ENCODE measurements around the gene CALM3. TPM values are rescaled to one million over a fixed set of nuclear protein-coding genes. Genes with fewer than 3 reads are reported as not detected.

Gene CALM3
- polyA plus RNA-seq, 1 of the 3 experiments (the other 2 are of a cell fraction), result 495 TPM

DNA sequence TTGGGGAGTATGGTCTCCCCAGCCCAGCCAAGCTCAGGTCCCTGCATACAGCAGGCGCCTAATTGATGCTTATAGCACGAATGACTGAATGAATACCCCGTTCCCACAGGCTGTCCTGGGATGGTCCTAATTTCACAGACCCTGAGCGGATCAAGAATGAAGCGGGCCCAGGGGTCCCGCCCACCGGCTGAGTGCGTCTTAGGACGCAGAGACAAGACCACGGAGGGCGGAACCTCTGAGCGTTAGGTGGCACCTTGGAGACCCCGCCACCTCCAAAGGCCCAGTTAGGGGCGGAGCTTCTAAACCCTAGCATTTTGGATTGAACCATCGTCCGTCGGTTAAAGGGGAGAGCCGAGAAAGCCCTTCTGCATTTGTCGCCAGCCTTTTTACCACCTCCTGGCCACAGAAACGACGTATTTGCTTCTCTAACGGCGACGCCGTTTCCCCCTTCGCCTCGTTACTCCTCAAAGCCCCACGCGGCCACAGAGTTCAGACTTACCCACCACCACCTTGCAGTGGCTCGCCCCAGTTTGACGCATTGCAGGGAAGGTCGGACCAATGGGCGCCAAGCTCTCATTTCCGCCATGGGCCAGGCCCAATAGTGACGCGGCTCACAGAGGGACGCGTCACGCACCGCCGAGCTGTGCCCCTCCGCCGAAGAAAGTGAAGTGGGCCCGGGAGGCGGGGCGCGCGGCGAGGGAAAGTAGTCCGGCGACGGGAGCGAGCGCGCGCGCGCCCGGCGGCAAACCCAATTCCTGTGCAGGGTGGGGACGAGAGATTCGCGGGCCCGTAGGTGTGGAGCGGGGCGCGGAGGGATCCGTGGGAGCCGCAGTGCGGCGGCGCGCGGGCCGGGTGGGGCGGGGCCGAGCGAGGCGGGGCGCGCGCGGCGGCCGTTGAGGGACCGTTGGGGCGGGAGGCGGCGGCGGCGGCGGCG lies 479 bp upstream of the CALM3 start:
- peak overlapping the region; percentile 88 for H2AFZ ChIP-seq (ENCODE audit: low read depth)
- DNase-seq, result peak; percentile 96
- no peaks in the 10 kb centered on the region for H3K9me2 ChIP-seq
- POLR2A ChIA-PET, result interaction anchor here (0.6 to 2.6 kb wide), 10 partner anchors 11 to 513 kb away, joined by 3 to 11 read pairs (median 5); partner anchors contain the start of genes DACT3 and ZC3H4
- peak overlapping the region; percentile 94 to 100 for H3K27ac ChIP-seq (ENCODE audit: low read depth in 2 of 2, low read length in 1 of 2)
- H3K4me2 ChIP-seq, result peak overlapping the region; percentile 69
- no peaks in the 10 kb centered on the region for H3K27me3 ChIP-seq (ENCODE audit: insufficient read depth)
- no peaks in the 10 kb centered on the region for H3F3A ChIP-seq (replicated peaks; ENCODE audit: insufficient read depth)
- WGBS (ENCODE audit: low lambda C conversion rate), result 1% methylated on average over 40 of the region's 93 CpGs
- peaks cover 0 to 3% of the 10 kb centered on the region in 2 experiments for H3K36me3 ChIP-seq (replicated peaks in 1 of 2; ENCODE audit: control insufficient read depth in 1 of 2, insufficient read depth in 2 of 2, low read length in 1 of 2)
- H4K20me1 ChIP-seq (ENCODE audit: insufficient read depth), result peaks cover 33% of the 10 kb centered on the region
- H3K79me2 ChIP-seq (ENCODE audit: insufficient read depth), result peaks cover 45% of the 10 kb centered on the region
- H3K4me1 ChIP-seq (ENCODE audit: control insufficient read depth in 1 of 2, insufficient read depth in 2 of 2, low read depth in 1 of 2, low read length in 1 of 2), result peaks cover 19 to 31% of the 10 kb centered on the region in 2 experiments
- H3K9me3 ChIP-seq, result no peaks in the 10 kb centered on the region; the same call in 1 of the 2 replicates
- CTCF ChIA-PET, result interaction anchor here (0.9 to 23.7 kb wide), 14 partner anchors 11 to 412 kb away, joined by 3 to 471 read pairs (median 5); partner anchors contain the start of genes AP2S1 and DACT3
- H3K9ac ChIP-seq, result peak overlapping the region; percentile 97
- peak overlapping the region; percentile 98 to 100 for H3K4me3 ChIP-seq (ENCODE audit: low read depth in 2 of 2, low read length in 1 of 2)
- no peak for TF ChIP-seq SMC3 (IDR thresholded peaks at IDR 0.05; ENCODE audit: low read depth, low read length)
- TF ChIP-seq ELF1 (IDR thresholded peaks at IDR 0.05), result peak; percentile 57
- TF ChIP-seq FOXM1 (IDR thresholded peaks at IDR 0.05; ENCODE audit: low read depth), result no peak; the same call in 1 of the 2 replicates
- peak; percentile 48 for TF ChIP-seq NRF1 (IDR thresholded peaks at IDR 0.05; ENCODE audit: low read depth, low read length)
- TF ChIP-seq TCF12 (IDR thresholded peaks at IDR 0.05), result peak; percentile 4; the same call in 1 of the 2 replicates
- TF ChIP-seq GATA2 (CRISPR knock-in tag; IDR thresholded peaks at IDR 0.05), result no peak
- TF ChIP-seq EP300 (IDR thresholded peaks at IDR 0.05; ENCODE audit: borderline replicate concordance in 1 of 2, low read depth in 1 of 2, low read length in 1 of 2), result peak in 1 of 2 experiments; percentile 65; a peak in 1 of 4 replicates
- TF ChIP-seq RFX5 (IDR thresholded peaks at IDR 0.05; ENCODE audit: low read length), result 0 out of 2 replicates have a peak, but pooled peaks have one; percentile 16
- TF ChIP-seq, protein P1, sequence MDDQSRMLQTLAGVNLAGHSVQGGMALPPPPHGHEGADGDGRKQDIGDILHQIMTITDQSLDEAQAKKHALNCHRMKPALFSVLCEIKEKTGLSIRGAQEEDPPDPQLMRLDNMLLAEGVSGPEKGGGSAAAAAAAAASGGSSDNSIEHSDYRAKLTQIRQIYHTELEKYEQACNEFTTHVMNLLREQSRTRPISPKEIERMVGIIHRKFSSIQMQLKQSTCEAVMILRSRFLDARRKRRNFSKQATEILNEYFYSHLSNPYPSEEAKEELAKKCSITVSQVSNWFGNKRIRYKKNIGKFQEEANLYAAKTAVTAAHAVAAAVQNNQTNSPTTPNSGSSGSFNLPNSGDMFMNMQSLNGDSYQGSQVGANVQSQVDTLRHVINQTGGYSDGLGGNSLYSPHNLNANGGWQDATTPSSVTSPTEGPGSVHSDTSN (IDR thresholded peaks at IDR 0.05), result peak; percentile 89
- no peak for TF ChIP-seq TEAD4 (IDR thresholded peaks at IDR 0.05; ENCODE audit: borderline replicate concordance, insufficient read depth)
- TF ChIP-seq MEF2A (IDR thresholded peaks at IDR 0.05; ENCODE audit: borderline replicate concordance, low read depth), result no peak; the same call in 1 of the 2 replicates
- TF ChIP-seq, protein P2, sequence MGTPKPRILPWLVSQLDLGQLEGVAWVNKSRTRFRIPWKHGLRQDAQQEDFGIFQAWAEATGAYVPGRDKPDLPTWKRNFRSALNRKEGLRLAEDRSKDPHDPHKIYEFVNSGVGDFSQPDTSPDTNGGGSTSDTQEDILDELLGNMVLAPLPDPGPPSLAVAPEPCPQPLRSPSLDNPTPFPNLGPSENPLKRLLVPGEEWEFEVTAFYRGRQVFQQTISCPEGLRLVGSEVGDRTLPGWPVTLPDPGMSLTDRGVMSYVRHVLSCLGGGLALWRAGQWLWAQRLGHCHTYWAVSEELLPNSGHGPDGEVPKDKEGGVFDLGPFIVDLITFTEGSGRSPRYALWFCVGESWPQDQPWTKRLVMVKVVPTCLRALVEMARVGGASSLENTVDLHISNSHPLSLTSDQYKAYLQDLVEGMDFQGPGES (IDR thresholded peaks at IDR 0.05; ENCODE audit: low read depth, low read length), result no peak; the same call in 1 of the 2 replicates
- peak; percentile 24; the same call in 1 of the 2 replicates for TF ChIP-seq FOSL2 (IDR thresholded peaks at IDR 0.05; ENCODE audit: borderline replicate concordance, low read depth)
- TF ChIP-seq, protein P3, sequence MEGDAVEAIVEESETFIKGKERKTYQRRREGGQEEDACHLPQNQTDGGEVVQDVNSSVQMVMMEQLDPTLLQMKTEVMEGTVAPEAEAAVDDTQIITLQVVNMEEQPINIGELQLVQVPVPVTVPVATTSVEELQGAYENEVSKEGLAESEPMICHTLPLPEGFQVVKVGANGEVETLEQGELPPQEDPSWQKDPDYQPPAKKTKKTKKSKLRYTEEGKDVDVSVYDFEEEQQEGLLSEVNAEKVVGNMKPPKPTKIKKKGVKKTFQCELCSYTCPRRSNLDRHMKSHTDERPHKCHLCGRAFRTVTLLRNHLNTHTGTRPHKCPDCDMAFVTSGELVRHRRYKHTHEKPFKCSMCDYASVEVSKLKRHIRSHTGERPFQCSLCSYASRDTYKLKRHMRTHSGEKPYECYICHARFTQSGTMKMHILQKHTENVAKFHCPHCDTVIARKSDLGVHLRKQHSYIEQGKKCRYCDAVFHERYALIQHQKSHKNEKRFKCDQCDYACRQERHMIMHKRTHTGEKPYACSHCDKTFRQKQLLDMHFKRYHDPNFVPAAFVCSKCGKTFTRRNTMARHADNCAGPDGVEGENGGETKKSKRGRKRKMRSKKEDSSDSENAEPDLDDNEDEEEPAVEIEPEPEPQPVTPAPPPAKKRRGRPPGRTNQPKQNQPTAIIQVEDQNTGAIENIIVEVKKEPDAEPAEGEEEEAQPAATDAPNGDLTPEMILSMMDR (IDR thresholded peaks at IDR 0.05), result no peak
- 0 out of 2 replicates have a peak, but pooled peaks have one; percentile 23 for TF ChIP-seq YY1 (IDR thresholded peaks at IDR 0.05; ENCODE audit: low read depth)
- peak; percentile 80 for TF ChIP-seq TAF1 (IDR thresholded peaks at IDR 0.05; ENCODE audit: borderline replicate concordance, low read depth, low read length)
- TF ChIP-seq, protein P4, sequence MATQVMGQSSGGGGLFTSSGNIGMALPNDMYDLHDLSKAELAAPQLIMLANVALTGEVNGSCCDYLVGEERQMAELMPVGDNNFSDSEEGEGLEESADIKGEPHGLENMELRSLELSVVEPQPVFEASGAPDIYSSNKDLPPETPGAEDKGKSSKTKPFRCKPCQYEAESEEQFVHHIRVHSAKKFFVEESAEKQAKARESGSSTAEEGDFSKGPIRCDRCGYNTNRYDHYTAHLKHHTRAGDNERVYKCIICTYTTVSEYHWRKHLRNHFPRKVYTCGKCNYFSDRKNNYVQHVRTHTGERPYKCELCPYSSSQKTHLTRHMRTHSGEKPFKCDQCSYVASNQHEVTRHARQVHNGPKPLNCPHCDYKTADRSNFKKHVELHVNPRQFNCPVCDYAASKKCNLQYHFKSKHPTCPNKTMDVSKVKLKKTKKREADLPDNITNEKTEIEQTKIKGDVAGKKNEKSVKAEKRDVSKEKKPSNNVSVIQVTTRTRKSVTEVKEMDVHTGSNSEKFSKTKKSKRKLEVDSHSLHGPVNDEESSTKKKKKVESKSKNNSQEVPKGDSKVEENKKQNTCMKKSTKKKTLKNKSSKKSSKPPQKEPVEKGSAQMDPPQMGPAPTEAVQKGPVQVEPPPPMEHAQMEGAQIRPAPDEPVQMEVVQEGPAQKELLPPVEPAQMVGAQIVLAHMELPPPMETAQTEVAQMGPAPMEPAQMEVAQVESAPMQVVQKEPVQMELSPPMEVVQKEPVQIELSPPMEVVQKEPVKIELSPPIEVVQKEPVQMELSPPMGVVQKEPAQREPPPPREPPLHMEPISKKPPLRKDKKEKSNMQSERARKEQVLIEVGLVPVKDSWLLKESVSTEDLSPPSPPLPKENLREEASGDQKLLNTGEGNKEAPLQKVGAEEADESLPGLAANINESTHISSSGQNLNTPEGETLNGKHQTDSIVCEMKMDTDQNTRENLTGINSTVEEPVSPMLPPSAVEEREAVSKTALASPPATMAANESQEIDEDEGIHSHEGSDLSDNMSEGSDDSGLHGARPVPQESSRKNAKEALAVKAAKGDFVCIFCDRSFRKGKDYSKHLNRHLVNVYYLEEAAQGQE (IDR thresholded peaks at IDR 0.05; ENCODE audit: low read depth, low read length), result no peak
- TF ChIP-seq CHD2 (IDR thresholded peaks at IDR 0.05; ENCODE audit: low read length, partially characterized antibody), result peak; percentile 97
- TF ChIP-seq SIN3A (IDR thresholded peaks at IDR 0.05; ENCODE audit: borderline replicate concordance, low read depth, low read length), result peak; percentile 27; the same call in 1 of the 2 replicates
- TF ChIP-seq, protein P5, sequence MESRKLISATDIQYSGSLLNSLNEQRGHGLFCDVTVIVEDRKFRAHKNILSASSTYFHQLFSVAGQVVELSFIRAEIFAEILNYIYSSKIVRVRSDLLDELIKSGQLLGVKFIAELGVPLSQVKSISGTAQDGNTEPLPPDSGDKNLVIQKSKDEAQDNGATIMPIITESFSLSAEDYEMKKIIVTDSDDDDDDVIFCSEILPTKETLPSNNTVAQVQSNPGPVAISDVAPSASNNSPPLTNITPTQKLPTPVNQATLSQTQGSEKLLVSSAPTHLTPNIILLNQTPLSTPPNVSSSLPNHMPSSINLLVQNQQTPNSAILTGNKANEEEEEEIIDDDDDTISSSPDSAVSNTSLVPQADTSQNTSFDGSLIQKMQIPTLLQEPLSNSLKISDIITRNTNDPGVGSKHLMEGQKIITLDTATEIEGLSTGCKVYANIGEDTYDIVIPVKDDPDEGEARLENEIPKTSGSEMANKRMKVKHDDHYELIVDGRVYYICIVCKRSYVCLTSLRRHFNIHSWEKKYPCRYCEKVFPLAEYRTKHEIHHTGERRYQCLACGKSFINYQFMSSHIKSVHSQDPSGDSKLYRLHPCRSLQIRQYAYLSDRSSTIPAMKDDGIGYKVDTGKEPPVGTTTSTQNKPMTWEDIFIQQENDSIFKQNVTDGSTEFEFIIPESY (IDR thresholded peaks at IDR 0.05; ENCODE audit: borderline replicate concordance, low read depth), result 0 out of 2 replicates have a peak, but pooled peaks have one; percentile 23
